Measurements from ENCODE around the gene XKR8.
"Not testable (repeated sequence)": the region's sequence is repeated elsewhere in the genome, so short reads cannot be mapped to it uniquely, and the experiment has no call there.

XKR8 gene

GRCh38 chr1:27993241-27993640 is 33.5 kb downstream of the XKR8 start:
- peak; percentile 71 to 80 for DNase-seq

- peak; percentile 73 to 82 for DNase-seq
Observed at GRCh38 chr1:27994060-27994459, 34.3 kb downstream of the XKR8 start.

- not testable (repeated sequence) for DNase-seq
Observed at GRCh38 chr1:27994526-27994925, 34.8 kb downstream of the XKR8 start.

- no peak for DNase-seq
Observed at GRCh38 chr1:27999055-27999454, 39.3 kb downstream of the XKR8 start.

- no peak for DNase-seq
Observed at GRCh38 chr1:28002600-28002999, 42.8 kb downstream of the XKR8 start.

GRCh38 chr1:28003117-28003516 is 43.3 kb downstream of the XKR8 start:
- DNase-seq, result not testable (repeated sequence)

GRCh38 chr1:28010969-28011368 is 51.2 kb downstream of the XKR8 start:
- DNase-seq, result no peak
